Cardiac fibroblast (primary cell): ENCODE data around the gene SNX4.

Experiments
- DNase-seq, 2 donors: peaks; one replicate each; pipeline versions ENCODE4 v3.0.0 to v3.0.0-alpha.2; 2010; ENCODE audit warnings: low read depth in 2 of 2
- H3K4me3 ChIP-seq, 2 donors: replicated peaks in 1 of 2; 1 replicate in 1 of 2; 2 replicates in 1 of 2; pipeline ENCODE4 v1.5.1; 2011; ENCODE audit warnings: low read depth in 2 of 2, low read length in 2 of 2, mild to moderate bottlenecking in 2 of 2, moderate library complexity in 1 of 2
- TF ChIP-seq, protein P1 (sequence below): IDR thresholded peaks from one replicate; pipeline ENCODE4 v1.5.1; 2011; ENCODE audit warnings: low read depth, mild to moderate bottlenecking, low read length, inconsistent platforms

The SNX4 gene

GRCh38 chr3:125398952-125399351, 121.0 kb downstream of the SNX4 start:
- TF ChIP-seq, protein P1, sequence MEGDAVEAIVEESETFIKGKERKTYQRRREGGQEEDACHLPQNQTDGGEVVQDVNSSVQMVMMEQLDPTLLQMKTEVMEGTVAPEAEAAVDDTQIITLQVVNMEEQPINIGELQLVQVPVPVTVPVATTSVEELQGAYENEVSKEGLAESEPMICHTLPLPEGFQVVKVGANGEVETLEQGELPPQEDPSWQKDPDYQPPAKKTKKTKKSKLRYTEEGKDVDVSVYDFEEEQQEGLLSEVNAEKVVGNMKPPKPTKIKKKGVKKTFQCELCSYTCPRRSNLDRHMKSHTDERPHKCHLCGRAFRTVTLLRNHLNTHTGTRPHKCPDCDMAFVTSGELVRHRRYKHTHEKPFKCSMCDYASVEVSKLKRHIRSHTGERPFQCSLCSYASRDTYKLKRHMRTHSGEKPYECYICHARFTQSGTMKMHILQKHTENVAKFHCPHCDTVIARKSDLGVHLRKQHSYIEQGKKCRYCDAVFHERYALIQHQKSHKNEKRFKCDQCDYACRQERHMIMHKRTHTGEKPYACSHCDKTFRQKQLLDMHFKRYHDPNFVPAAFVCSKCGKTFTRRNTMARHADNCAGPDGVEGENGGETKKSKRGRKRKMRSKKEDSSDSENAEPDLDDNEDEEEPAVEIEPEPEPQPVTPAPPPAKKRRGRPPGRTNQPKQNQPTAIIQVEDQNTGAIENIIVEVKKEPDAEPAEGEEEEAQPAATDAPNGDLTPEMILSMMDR = no peak
- no peak overlapping the region for H3K4me3 ChIP-seq
- no peak for DNase-seq
